HG03442 (cell line): ENCODE data around the gene RAB3GAP2.
"Not testable (repeated sequence)": the region's sequence is repeated elsewhere in the genome, so short reads cannot be mapped to it uniquely, and the experiment has no call there.

Source experiments
- ATAC-seq: cut with Tn5 transposase; IDR thresholded peaks from one replicate; pipeline ENCODE4 v1.9.1; 2021; ENCODE audit warnings: mild to moderate bottlenecking, moderate library complexity; ENCODE audit not compliant: unreplicated experiment

RAB3GAP2 gene

GRCh38 chr1:220291580-220291979 lies 19.3 kb upstream of the RAB3GAP2 start:
- ATAC-seq = no peak

- ATAC-seq = no peak
Observed at GRCh38 chr1:220290140-220290761, 18.0 kb upstream of the RAB3GAP2 start.

GRCh38 chr1:220287129-220287528 lies 14.9 kb upstream of the RAB3GAP2 start:
- ATAC-seq = no peak

GRCh38 chr1:220283625-220284024 lies 11.4 kb upstream of the RAB3GAP2 start:
- no peak for ATAC-seq

GRCh38 chr1:220281159-220281574 lies 8.9 kb upstream of the RAB3GAP2 start:
- ATAC-seq = no peak

- ATAC-seq = no peak
Observed at GRCh38 chr1:220280249-220280648, 8.0 kb upstream of the RAB3GAP2 start.

GRCh38 chr1:220278991-220279390 lies 6.7 kb upstream of the RAB3GAP2 start:
- ATAC-seq = no peak

GRCh38 chr1:220275430-220275829 lies 3.2 kb upstream of the RAB3GAP2 start:
- no peak for ATAC-seq

GRCh38 chr1:220274251-220274855 lies 2.1 kb upstream of the RAB3GAP2 start:
- no peak for ATAC-seq

GRCh38 chr1:220272841-220273090 lies 513 bp upstream of the RAB3GAP2 start:
- ATAC-seq = no peak

GRCh38 chr1:220271706-220272046 lies 577 bp downstream of the RAB3GAP2 start:
- ATAC-seq = no peak

- ATAC-seq = no peak
Observed at GRCh38 chr1:220269036-220269435, 3.2 kb downstream of the RAB3GAP2 start.

- ATAC-seq = no peak
Observed at GRCh38 chr1:220267630-220268029, 4.6 kb downstream of the RAB3GAP2 start.

- ATAC-seq = not testable (repeated sequence)
Observed at GRCh38 chr1:220260228-220260627, 12.0 kb downstream of the RAB3GAP2 start.

GRCh38 chr1:220259756-220260155 lies 12.5 kb downstream of the RAB3GAP2 start:
- not testable (repeated sequence) for ATAC-seq

- not testable (repeated sequence) for ATAC-seq
Observed at GRCh38 chr1:220256194-220256593, 16.1 kb downstream of the RAB3GAP2 start.

- ATAC-seq = no peak
Observed at GRCh38 chr1:220255204-220255603, 17.0 kb downstream of the RAB3GAP2 start.

GRCh38 chr1:220253290-220253689 lies 19.0 kb downstream of the RAB3GAP2 start:
- ATAC-seq = not testable (repeated sequence)

- no peak for ATAC-seq
Observed at GRCh38 chr1:220251272-220251671, 21.0 kb downstream of the RAB3GAP2 start.

- ATAC-seq = no peak
Observed at GRCh38 chr1:220250681-220251080, 21.6 kb downstream of the RAB3GAP2 start.

- ATAC-seq = no peak
Observed at GRCh38 chr1:220249522-220249921, 22.7 kb downstream of the RAB3GAP2 start.

- ATAC-seq = not testable (repeated sequence)
Observed at GRCh38 chr1:220248715-220249265, 23.5 kb downstream of the RAB3GAP2 start.

- ATAC-seq = not testable (repeated sequence)
Observed at GRCh38 chr1:220245900-220246299, 26.4 kb downstream of the RAB3GAP2 start.
